NOMO-1 treated with dmso at 0.1 percent for 144 hours (cell line): ENCODE measurements around the gene FUNDC1.
"Not testable (repeated sequence)": the region's sequence is repeated elsewhere in the genome, so short reads cannot be mapped to it uniquely, and the experiment has no call there.

Source experiments
- DNase-seq: peaks from one replicate; lab custom pipeline; 2025; ENCODE audit not compliant: unreplicated experiment; lab: John Stamatoyannopoulos, UW

Gene FUNDC1, protein sequence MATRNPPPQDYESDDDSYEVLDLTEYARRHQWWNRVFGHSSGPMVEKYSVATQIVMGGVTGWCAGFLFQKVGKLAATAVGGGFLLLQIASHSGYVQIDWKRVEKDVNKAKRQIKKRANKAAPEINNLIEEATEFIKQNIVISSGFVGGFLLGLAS

DNA sequence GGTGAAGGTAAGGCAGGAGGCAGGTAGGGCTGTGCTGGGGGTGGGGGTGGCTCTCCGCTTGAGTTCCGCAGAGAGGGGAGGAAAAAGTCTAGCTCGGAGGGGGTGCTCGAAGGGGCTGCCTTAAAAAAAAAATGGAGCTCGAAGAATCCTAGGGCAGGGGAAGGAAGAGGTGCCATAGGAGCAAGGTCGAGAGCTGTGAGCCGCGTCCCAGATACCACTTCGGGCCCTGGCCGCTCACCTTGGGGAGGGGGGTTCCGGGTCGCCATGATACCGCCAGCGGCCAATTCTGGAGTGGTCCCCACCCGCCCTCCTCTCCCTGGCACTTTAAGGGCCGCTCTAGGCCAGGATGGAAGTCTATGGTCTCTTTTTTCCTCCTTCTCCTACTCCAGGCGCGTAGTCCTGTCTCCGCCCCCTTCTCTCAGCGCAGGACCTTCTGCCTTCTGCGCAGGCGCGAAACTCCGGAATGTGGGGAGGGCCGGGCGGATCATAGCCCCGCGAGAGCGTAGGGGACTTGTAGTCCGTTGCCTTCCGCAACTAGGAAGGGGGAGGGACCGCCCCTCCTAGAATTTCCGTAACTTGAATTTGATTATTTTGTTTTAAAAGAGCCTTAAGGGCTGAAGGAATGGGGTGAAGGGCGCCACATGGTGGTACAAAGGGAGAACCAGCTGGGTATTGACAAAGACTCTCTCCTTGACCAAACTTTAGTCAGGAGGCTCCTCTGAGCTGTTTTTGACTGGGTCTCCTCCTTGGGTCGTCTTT is at the start of gene FUNDC1:
FUNDC1 (minus strand) TSS at position 293 of the 759 bp plus-strand sequence; CDS start at position 266, 27 bp downstream.
- peak; percentile 95 for DNase-seq

DNA sequence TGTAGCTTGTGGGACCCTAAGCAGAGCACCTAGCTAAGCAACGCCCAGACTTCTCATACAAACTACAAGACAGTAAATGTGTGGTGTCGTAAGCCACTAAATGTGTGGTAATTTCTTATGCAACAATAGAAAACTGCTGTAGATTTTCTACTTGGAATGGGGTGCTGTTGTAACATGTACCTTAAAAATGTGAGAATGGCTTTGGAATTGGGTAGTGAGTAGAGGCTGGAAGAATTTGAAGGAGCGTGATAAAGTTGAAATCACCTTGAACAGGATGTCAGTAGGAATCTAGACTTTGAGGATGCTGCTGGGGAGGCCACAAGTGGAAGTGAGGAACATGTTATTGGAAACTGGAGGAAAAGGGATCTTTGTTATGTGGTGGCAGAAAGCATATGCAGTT is 43.2 kb upstream of the FUNDC1 start:
- DNase-seq = no peak

GRCh38 chrX:44580466-44580865 is 37.8 kb upstream of the FUNDC1 start:
- DNase-seq = no peak

DNA sequence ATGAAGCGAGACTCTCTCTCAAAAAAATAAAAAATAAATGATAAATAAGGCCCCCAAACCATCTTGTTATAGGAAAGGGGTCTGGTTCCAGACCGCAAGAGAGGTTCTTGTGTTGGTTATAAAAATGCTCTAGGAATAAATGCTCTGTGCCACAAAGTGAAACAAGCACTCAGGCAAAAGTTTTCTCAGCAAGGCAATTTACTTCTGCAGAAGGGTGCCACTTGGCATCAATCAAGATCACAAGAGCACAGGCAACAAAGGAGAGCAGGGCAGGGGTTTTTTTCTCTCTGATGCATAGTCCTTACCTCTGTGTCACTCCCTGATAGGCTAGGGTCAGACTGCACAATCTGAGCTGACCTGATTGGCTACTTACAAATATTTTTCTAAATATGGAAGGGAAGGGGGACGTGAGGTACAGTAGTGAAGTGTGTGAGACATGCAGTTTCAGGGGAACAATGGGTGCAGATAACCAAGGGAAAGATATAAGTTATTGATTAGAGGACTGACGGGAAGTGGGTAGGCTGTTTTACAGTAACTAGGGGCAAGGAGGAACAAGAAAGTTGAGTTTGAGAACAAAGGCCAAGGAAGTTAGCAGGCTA is 29.8 kb upstream of the FUNDC1 start:
- DNase-seq = no peak

GRCh38 chrX:44570522-44570921 is 27.9 kb upstream of the FUNDC1 start:
- DNase-seq = no peak

DNA sequence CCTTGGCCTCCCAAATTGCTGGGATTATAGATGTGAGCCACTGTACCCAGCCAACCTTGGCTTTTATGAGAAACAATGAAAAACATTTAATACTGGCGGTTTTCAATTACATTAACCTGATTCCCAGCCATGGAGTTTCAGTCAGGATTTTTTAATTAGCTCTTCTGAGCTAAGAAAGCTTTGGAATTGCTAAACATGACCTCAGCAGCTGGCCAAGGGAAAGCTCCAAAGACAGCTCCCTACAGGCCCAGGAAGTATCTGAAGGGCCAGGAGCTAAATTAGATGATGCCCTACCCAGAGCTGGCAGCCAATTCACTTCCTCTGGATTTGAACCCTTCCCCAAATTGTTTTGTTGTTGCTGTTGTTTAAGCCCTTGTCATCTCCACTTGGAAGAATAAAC is 26.5 kb upstream of the FUNDC1 start:
- no peak for DNase-seq

- no peak for DNase-seq
Measured at GRCh38 chrX:44568196-44568595, 25.5 kb upstream of the FUNDC1 start.

GRCh38 chrX:44561896-44562295 is 19.2 kb upstream of the FUNDC1 start:
- not testable (repeated sequence) for DNase-seq

DNA sequence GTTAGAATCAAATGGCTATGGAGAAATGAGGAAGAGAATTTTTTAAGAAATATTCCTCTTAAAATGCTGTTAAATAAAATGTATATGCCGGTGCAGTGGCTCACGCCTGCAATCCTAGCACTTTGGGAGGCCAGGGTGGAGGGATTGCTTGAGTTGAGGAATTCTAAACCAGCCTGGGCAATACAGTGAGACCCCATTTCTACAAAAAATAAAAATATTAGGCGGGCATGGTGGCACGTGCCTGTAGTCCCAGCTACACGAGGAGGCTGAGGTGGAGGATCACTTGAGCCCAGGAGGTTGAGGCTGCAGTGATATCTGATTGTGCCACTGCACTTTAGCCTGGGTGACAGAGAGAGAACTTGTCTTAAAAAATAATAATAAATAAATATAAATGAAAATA is 7.9 kb upstream of the FUNDC1 start:
- DNase-seq = no peak

DNA sequence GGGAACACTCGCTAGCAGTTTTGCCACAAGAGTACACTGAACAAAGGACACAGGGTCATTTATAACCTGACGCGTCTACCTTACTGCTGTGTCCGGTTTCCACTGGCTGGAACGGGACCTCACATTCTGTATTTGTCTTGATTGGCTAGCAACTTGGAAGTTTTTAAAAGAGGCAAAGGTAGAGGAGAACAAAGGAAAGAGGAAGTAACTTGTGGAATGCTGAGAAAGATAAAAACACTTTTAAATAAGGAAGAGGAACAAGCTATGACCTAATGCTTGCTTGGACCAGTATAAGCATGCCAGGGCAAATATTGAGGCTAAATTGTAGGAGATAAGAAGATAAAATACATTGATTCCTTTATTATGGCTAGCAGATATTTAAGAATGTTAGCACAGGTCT is 2.8 kb upstream of the FUNDC1 start:
- not testable (repeated sequence) for DNase-seq

- no peak for DNase-seq
Measured at GRCh38 chrX:44544036-44544435, 1.4 kb upstream of the FUNDC1 start.

- no peak for DNase-seq
Measured at GRCh38 chrX:44536198-44536597, 6.5 kb downstream of the FUNDC1 start.

DNA sequence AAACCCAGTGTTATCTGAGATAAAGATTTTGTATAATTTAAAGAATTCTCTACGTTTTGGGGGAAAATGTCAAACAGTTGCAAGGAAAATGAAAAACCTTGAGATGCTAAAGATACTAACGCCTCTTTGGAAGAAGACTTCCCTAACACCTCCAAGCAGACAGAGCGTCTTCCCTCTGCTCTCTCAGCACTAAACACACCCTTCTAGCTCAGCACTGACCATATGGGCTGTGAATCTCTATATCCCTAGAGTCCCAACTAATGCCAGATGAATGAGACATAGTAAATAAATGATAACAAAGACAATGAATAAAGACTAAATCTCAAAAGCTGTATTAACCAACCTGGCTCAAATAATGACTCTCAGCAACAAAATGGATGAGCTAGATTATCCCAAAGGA is 13.3 kb downstream of the FUNDC1 start:
- no peak for DNase-seq

DNA sequence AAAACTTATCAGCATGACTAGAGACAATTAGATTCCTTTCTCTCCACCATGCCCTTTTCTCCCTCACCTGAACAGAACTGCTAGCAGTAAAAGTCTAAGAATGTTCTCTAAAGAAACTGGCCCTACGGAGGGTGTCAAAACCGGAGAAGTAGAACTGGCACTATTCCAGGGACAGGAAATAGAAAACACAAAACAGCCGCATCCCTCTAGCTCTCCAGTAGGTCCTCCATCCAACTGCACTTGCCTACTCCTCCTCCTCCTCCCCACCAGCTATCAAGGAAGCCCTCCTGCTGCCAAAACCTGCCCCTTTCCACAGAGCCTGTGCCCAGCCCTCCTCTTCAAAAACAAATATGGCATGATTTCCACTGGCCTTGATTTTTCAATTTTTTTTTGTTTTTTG is 28.4 kb downstream of the FUNDC1 start:
- no peak for DNase-seq

DNA sequence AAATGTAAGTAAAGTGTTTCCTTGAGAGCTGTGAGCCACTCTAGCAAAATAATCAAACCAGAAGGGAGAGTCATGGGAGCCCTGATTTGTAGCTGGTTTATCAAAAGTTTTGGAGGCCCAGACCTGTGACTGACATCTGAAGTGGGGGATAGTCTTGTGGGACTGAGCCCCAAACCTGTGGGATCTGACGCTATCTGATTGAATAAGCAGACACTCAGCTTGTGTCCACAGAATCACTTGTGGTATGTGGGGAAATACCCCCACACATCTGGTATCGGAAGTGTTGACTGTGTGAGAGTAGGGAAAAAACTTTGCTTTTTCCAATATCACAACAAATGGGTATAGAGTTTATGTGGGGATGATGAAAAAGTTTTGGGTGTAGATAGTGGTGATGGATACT is 35.4 kb downstream of the FUNDC1 start:
- no peak for DNase-seq

GRCh38 chrX:44506678-44507077 is 36.0 kb downstream of the FUNDC1 start:
- DNase-seq = no peak

- DNase-seq = no peak
Measured at GRCh38 chrX:44503560-44503959, 39.1 kb downstream of the FUNDC1 start.

DNA sequence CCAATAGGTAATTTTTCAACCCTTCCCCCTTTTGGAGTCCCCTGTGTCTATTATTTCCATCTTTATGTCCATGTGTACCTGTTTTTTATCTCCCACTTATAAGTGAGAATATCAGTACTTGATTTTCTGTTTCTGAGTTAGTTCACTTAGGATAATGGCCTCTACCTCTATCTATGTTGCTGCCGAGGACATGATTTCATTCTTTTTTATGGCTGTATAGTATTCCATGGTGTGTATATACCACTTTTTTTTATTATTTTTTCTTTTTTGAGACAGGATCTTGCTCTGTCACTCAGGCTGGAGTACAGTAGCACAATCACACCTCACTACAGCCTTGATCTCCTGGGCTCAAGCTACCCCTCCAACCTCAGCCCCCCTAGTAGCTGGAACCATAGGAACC is 47.6 kb downstream of the FUNDC1 start:
- DNase-seq = no peak

DNA sequence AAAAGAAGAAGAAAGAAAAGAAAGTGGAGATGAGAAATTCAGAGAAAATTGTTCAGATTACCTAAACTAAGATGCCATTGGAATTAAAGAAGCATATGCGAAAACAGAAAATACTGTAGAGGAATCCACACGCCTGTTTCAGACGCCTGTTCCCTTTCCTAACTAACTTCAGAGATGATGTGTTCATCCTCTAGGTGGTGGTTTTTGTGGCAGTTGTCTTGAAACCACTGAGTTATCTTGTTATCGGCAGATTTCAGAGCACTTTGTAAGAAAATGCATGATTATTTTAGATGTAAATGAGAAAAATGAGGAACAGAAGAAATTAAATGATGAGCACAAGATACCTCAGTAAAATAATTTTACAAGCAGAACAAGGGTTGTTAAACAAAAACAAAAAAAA is 48.3 kb downstream of the FUNDC1 start:
- DNase-seq = no peak

DNA sequence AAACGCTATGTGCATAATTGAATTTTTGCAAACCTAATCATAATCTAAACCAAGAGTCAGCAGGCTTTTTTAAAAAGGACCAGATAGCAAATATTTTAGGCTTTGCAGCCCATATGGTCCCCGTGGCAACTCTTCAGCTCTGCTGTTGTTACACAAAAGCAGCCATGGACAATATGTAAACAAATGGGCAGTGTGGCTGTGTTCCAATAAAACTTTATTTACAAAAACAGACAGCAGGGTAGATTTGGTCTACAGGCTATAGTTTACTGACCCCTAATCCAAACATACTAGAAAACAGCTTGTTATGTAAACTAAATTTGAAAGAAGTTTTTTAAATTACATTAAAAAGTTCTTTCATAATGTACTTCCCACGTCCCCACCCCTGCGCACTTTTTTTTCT is 53.1 kb downstream of the FUNDC1 start:
- no peak for DNase-seq

DNA sequence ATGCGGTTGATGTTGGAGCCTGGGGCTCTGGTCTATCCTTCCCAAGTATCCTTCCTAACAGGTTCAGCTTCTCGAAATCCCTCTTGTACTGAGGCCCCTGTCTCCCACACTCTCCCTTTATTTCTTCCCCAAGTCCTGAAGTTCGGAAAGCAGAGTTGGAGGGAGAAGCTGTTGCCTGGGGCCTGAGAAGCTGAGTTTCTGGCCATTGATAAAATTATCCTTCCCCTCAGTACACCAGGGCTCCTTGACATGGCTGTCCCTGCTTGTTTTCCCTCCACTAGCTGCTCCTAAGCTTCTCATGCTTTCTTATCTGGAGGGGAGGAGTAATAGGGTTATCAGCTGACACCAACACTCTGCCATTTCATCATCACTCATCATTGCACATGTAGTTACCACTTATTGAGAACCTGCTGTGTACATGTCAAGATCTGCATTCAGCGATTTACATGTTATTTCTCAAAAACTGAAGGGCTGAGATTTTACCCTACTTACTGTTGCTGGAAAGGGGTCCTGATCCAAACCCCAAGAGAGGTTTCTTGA is 58.0 kb downstream of the FUNDC1 start:
- no peak for DNase-seq

DNA sequence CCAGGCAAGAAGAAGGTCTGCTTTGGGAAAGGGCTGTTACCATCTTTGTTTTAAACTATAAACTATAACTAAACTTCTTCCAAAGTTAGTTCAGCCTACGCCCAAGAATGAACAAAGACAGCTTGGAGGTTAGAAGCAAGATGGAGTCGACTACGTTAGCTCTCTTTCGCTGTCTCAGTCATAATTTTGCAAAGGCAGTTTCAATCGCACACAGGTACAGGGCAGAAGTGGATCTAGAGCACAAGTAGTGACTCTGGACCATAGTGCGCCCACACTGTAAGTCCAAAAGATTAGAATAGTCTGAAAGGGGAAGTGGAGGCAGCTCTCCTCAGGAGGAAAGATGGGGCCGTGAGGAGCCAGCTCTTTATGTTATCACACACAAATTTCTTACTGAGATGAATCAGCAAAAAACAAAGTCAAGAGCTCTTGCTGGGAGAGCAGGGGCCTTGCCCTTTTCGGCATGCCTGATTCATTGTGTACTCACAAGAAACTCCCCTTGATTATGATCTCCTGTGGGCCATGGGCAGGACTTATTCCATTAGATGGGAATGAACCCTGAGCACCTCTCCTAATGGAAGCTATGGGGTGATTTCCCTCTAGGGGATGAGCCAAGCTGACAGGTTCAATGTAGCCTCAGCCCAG is 58.6 kb downstream of the FUNDC1 start:
- DNase-seq = no peak
